IMR-90 (cell line): ENCODE results near the gene ASPG. TPM values are rescaled to one million over a fixed set of nuclear protein-coding genes. Genes with fewer than 3 reads are reported as not detected.
A peak's percentile ranks its signal among the peaks of the same experiment; 100 is the strongest.

Experiments
- ATAC-seq: fragments of 200-7000 bp; cut with Tn5 transposase; 2 replicates; pipeline ENCODE4 v1.9.1; 2020; ENCODE audit warnings: low read depth, mild to moderate bottlenecking, moderate library complexity
- BruUV-seq: library from RNA; stranded (reverse); fragments of 400-500 nt; replicated peaks from 2 replicates; lab custom pipeline; 2021; lab: Mats Ljungman, UMichigan
- CTCF ChIA-PET: fragments of 300-600 bp; formaldehyde crosslinking; extraction: SDS; loops from one replicate; lab custom pipeline; 2021; ENCODE audit warnings: antibody characterized with exemption; lab: Yijun Ruan, JAX
- POLR2A ChIA-PET: fragments of 300-600 bp; sonication (Branson Sonifier 250); formaldehyde crosslinking; loops from one replicate; lab custom pipeline; 2022; ENCODE audit warnings: antibody characterized with exemption; ENCODE audit not compliant: unreplicated experiment; lab: Charles Lee
- DNase-seq: peaks from one replicate; pipeline ENCODE4 v3.0.0; 2013
- H2AFZ ChIP-seq: replicated peaks from 2 replicates; pipeline ENCODE3; 2013; ENCODE audit warnings: low read length, mild to moderate bottlenecking; ENCODE audit not compliant: poor library complexity
- H2AK5ac ChIP-seq: 2 replicates; pipeline ENCODE4 v1.6.1; 2013; ENCODE audit warnings: low read depth, low read length, inconsistent platforms
- H2AK9ac ChIP-seq: replicated peaks from 2 replicates; pipeline ENCODE3; 2013; ENCODE audit warnings: mild to moderate bottlenecking, low read depth, low read length, moderate library complexity; ENCODE audit not compliant: poor library complexity
- H2BK120ac ChIP-seq: 2 replicates; pipeline ENCODE4 v1.6.1; 2013; ENCODE audit warnings: low read depth, low read length, inconsistent platforms
- H2BK15ac ChIP-seq: 3 replicates; pipeline ENCODE4 v1.6.1; 2013; ENCODE audit warnings: low read depth, low read length, inconsistent platforms
- H2BK20ac ChIP-seq: 2 replicates; pipeline ENCODE4 v1.6.1; 2013; ENCODE audit warnings: low read depth, mild to moderate bottlenecking, inconsistent platforms, low read length, moderate library complexity
- H2BK5ac ChIP-seq: 2 replicates; pipeline ENCODE4 v1.6.1; 2013; ENCODE audit warnings: mild to moderate bottlenecking, low read depth, low read length, inconsistent platforms; ENCODE audit not compliant: poor library complexity, severe bottlenecking
- H3K14ac ChIP-seq: replicated peaks from 2 replicates; pipeline ENCODE4 v1.6.1; 2013; ENCODE audit warnings: low read depth, low read length, inconsistent platforms
- H3K18ac ChIP-seq: 2 replicates; pipeline ENCODE4 v1.6.1; 2013; ENCODE audit warnings: low read depth, low read length, control low read depth
- H3K23ac ChIP-seq: 2 replicates; pipeline ENCODE4 v1.6.1; 2013; ENCODE audit warnings: low read depth, low read length, inconsistent platforms
- H3K27ac ChIP-seq: 2 replicates; pipeline ENCODE4 v1.5.1; 2013; ENCODE audit warnings: mild to moderate bottlenecking, control low read depth, low read length; ENCODE audit not compliant: insufficient read depth
- H3K27me3 ChIP-seq: 2 replicates; pipeline ENCODE4 v1.6.1; 2013; ENCODE audit warnings: low read length; ENCODE audit not compliant: control insufficient read depth, insufficient read depth
- H3K36me3 ChIP-seq: 2 replicates; pipeline ENCODE4 v1.6.1; 2013; ENCODE audit warnings: low read length, mixed read lengths; ENCODE audit not compliant: control insufficient read depth, insufficient read depth
- H3K4ac ChIP-seq: 2 replicates; pipeline ENCODE4 v1.6.1; 2013; ENCODE audit warnings: low read depth, low read length, inconsistent platforms
- H3K4me1 ChIP-seq: 2 replicates; pipeline ENCODE4 v1.6.1; 2013; ENCODE audit warnings: low read length, mixed read lengths; ENCODE audit not compliant: control insufficient read depth, insufficient read depth
- H3K4me2 ChIP-seq: 2 replicates; pipeline ENCODE4 v1.6.1; 2013; ENCODE audit warnings: low read depth, mild to moderate bottlenecking, control low read depth, low read length, moderate library complexity
- H3K4me3 ChIP-seq: 2 replicates; pipeline ENCODE4 v1.5.1; 2013; ENCODE audit warnings: low read depth, mild to moderate bottlenecking, control low read depth, low read length, moderate library complexity; ENCODE audit not compliant: insufficient read depth
- H3K56ac ChIP-seq: 2 replicates; pipeline ENCODE4 v1.6.1; 2013; ENCODE audit warnings: low read length, inconsistent platforms; ENCODE audit not compliant: insufficient read depth; ENCODE audit errors: extremely low read depth
- H3K79me1 ChIP-seq, 2 experiments: 2 replicates each; pipeline ENCODE4 v1.6.1; 2013; ENCODE audit warnings: low read length in 2 of 2, inconsistent platforms in 1 of 2, low read depth in 1 of 2
- H3K9ac ChIP-seq: 2 replicates; pipeline ENCODE4 v1.6.1; 2013; ENCODE audit warnings: low read depth, low read length, control low read depth
- H3K9me1 ChIP-seq: 2 replicates; pipeline ENCODE4 v1.6.1; 2013; ENCODE audit warnings: low read length, inconsistent platforms; ENCODE audit not compliant: insufficient read depth
- H3K9me3 ChIP-seq: 2 replicates; pipeline ENCODE4 v1.6.1; 2013; ENCODE audit warnings: low read length; ENCODE audit not compliant: control insufficient read depth, insufficient read depth
- H4K20me1 ChIP-seq: 2 replicates; pipeline ENCODE4 v1.6.1; 2013; ENCODE audit warnings: low read length, inconsistent platforms; ENCODE audit not compliant: insufficient read depth
- H4K5ac ChIP-seq: 2 replicates; pipeline ENCODE4 v1.6.1; 2013; ENCODE audit warnings: mild to moderate bottlenecking, low read depth, low read length, control low read depth
- H4K8ac ChIP-seq, 2 experiments: 2 replicates each; pipeline ENCODE4 v1.6.1; 2013; ENCODE audit warnings: low read depth in 2 of 2, low read length in 2 of 2, control low read depth in 1 of 2, inconsistent platforms in 1 of 2
- H4K91ac ChIP-seq: 2 replicates; pipeline ENCODE4 v1.6.1; 2013; ENCODE audit warnings: low read depth, low read length, inconsistent platforms; ENCODE audit not compliant: insufficient read depth
- BHLHE40 ChIP-seq: fragments of 150-350 bp; IDR thresholded peaks from 2 replicates; pipeline ENCODE4 v1.6.1; 2016; ENCODE audit warnings: mild to moderate bottlenecking, low read depth, low read length
- CEBPB ChIP-seq: IDR thresholded peaks from 2 replicates; pipeline ENCODE4 v1.6.1; 2012; ENCODE audit warnings: low read depth, low read length, improper control_type of control experiment
- CHD1 ChIP-seq: IDR thresholded peaks from 2 replicates; pipeline ENCODE4 v1.6.1; 2012; ENCODE audit warnings: low read depth, low read length, improper control_type of control experiment
- ELK1 ChIP-seq: fragments of 150-350 bp; IDR thresholded peaks from 2 replicates; pipeline ENCODE4 v1.6.1; 2016; ENCODE audit warnings: low read depth, mild to moderate bottlenecking, low read length, moderate library complexity, borderline replicate concordance
- FOS ChIP-seq: fragments of 150-350 bp; IDR thresholded peaks from 2 replicates; pipeline ENCODE4 v1.6.1; 2016; ENCODE audit warnings: low read depth, low read length
- MAFK ChIP-seq: IDR thresholded peaks from 2 replicates; pipeline ENCODE4 v1.6.1; 2012; ENCODE audit warnings: low read depth, low read length, improper control_type of control experiment
- MAZ ChIP-seq: IDR thresholded peaks from 2 replicates; pipeline ENCODE4 v1.6.1; 2012; ENCODE audit warnings: low read depth, mild to moderate bottlenecking, low read length, improper control_type of control experiment, moderate library complexity, borderline replicate concordance
- MXI1 ChIP-seq: IDR thresholded peaks from 2 replicates; pipeline ENCODE4 v1.6.1; 2012; ENCODE audit warnings: low read depth, mild to moderate bottlenecking, low read length, moderate library complexity, borderline replicate concordance
- NFE2L2 ChIP-seq: fragments of 150-350 bp; IDR thresholded peaks from 2 replicates; pipeline ENCODE4 v1.6.1; 2016; ENCODE audit warnings: low read depth, mild to moderate bottlenecking, low read length
- POLR2A ChIP-seq: IDR thresholded peaks from 2 replicates; pipeline ENCODE4 v1.6.1; 2012; ENCODE audit warnings: mild to moderate bottlenecking, low read depth, low read length
- RAD21 ChIP-seq: IDR thresholded peaks from 2 replicates; pipeline ENCODE4 v1.6.1; 2012; ENCODE audit warnings: low read length, improper control_type of control experiment
- RCOR1 ChIP-seq: IDR thresholded peaks from 2 replicates; pipeline ENCODE4 v1.6.1; 2012; ENCODE audit warnings: mild to moderate bottlenecking, low read length, improper control_type of control experiment; ENCODE audit not compliant: insufficient replicate concordance
- RFX5 ChIP-seq: IDR thresholded peaks from 2 replicates; pipeline ENCODE4 v1.8.0; 2012; ENCODE audit warnings: low read depth, mild to moderate bottlenecking, low read length, moderate library complexity
- SMC3 ChIP-seq: fragments of 150-350 bp; IDR thresholded peaks from 2 replicates; pipeline ENCODE4 v1.6.1; 2016; ENCODE audit warnings: low read depth, mild to moderate bottlenecking, antibody characterized with exemption, low read length, moderate library complexity
- WGBS, 2 experiments: methylation state at CpG; one replicate each; pipeline versions ENCODE4 v1.1.5 to v1.1.7; 2013; ENCODE audit warnings: missing lambda C conversion rate in 2 of 2; ENCODE audit not compliant: insufficient read length in 1 of 2; ENCODE audit errors: extremely low coverage in 2 of 2; 5-methylcytosine and 5-hydroxymethylcytosine counted together
- dilution Hi-C: fragments of 300-500 bp; cut with HindIII; formaldehyde crosslinking; loops from one replicate; pipeline ENCODE4 v1.14.3; 2018; ENCODE audit warnings: low sequenced_read_pairs; ENCODE audit not compliant: unreplicated experiment
- in situ Hi-C: fragments of 300-500 bp; cut with MboI; formaldehyde crosslinking; loops from 3 replicates; pipeline ENCODE4 v1.14.3; 2019; ENCODE audit warnings: low sequenced_read_pairs, inconsistent platforms, mixed read lengths
- intact Hi-C: fragments of 100-400 bp; cut with micrococcal nuclease; formaldehyde crosslinking; loops from 2 replicates; pipeline ENCODE4 v1.10.0; 2022
- polyA plus RNA-seq, 3 experiments: library from polyadenylated mRNA; depleted of rRNA; stranded (reverse); fragments of >200 nt; gene quantifications; 2 replicates each; pipeline ENCODE4 v1.2.3, GENCODE V29; 2012; ENCODE audit warnings: low replicate concordance in 1 of 3
- total RNA-seq: library from RNA; depleted of rRNA; stranded (reverse); fragments of >200 nt; gene quantifications from 2 replicates; pipeline ENCODE4 v1.2.3, GENCODE V29; 2012
- TF ChIP-seq, protein P1 (sequence below): fragments of 150-350 bp; IDR thresholded peaks from 2 replicates; pipeline ENCODE4 v1.6.1; 2017; ENCODE audit warnings: mild to moderate bottlenecking, antibody characterized with exemption, low read length, low read depth
- TF ChIP-seq, protein P2 (sequence below): conservative IDR thresholded peaks from 2 replicates; pipeline ENCODE4 v1.5.1; 2012; ENCODE audit warnings: mild to moderate bottlenecking, low read depth, low read length, improper control_type of control experiment

The ASPG gene
- total and polyA plus RNA-seq, 2 of the 4 experiments (the other 2 are of a cell fraction), result not detected

DNA sequence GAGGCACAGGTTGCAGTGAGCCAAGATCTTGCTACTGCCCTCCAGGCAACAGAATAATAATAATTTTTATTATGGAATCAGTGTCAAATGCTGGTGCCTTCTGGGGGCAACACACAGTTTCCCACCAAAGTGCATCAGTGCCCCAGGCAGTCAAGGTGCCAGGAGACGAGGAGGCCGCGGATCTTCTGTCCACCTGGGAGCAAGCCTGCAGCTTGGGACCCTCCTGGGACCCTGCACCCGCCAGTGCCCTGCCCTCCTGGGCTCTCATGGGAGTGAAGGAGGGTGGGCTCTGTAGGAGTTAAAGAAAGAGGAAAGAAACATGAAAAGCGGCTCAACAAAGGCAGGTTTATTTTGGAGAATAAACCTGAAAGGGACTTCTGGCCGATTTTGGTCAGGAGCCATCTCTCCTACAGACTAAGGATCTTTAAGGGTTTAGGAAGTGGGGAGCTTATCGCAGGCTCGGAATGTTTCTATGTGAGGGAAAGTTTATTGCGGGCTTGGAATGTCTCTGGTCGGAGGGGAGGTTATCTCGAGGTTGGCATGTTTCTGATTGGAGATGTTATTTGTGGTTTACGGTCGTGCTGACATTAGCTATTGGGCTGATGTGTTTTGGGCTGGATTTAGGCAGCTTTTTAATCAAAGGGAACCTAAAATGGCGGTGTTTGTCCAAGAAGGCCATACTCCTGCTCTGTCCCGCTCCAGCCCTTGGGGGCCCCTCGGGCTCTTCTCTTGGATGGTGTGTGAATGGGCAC is 1.1 kb upstream of the ASPG start:
- Histone ChIP-seq H3K4me1 (no peaks in the 10 kb centered on the region), H4K20me1 (no peaks in the 10 kb centered on the region), H2BK20ac (no peak overlapping the region), H2BK5ac (no peak overlapping the region), H3K56ac (no peak overlapping the region), H4K91ac (no peak overlapping the region), H3K79me1 (no peaks in the 10 kb centered on the region), H2AFZ (peak overlapping the region; percentile 63), H3K27me3 (peaks cover 4% of the 10 kb centered on the region), H3K18ac (no peak overlapping the region), H3K23ac (no peak overlapping the region), H2AK9ac (peak overlapping the region; percentile 76), H3K9ac (no peak overlapping the region), H3K9me1 (no peaks in the 10 kb centered on the region), H2BK120ac (no peak overlapping the region), H2AK5ac (no peak overlapping the region), H2BK15ac (no peak overlapping the region), H3K4me2 (no peak overlapping the region), H3K14ac (no peak overlapping the region), H4K5ac (no peak overlapping the region), H3K27ac (no peak overlapping the region), H3K4ac (no peak overlapping the region), H3K9me3 (no peaks in the 10 kb centered on the region), H3K4me3 (no peak overlapping the region), H3K36me3 (no peaks in the 10 kb centered on the region), H4K8ac (no peak overlapping the region)
- no TSS peak for BruUV-seq
- dilution Hi-C loops, result no loop called here
- ChIA-PET POLR2A (no interaction called here), CTCF (no interaction called here)
- DNase-seq, result no peak
- intact Hi-C loops, result no loop called here
- ATAC-seq, result no peak
- in situ Hi-C loops, result loop anchor here (25.0 kb wide), 2 partner anchors 478 to 553 kb away; no protein-coding TSS in a partner anchor
- 28% methylated on average over 8 of the region's 16 CpGs; no CpG with 5 or more reads in 1 of the 2 experiments for WGBS, 2 experiments
- no peak for TF ChIP-seq ELK1
- TF ChIP-seq CHD1, result no peak
- TF ChIP-seq POLR2A, result no peak
- TF ChIP-seq NFE2L2, result no peak
- no peak for TF ChIP-seq RCOR1
- TF ChIP-seq SMC3, result no peak
- TF ChIP-seq, protein P1, sequence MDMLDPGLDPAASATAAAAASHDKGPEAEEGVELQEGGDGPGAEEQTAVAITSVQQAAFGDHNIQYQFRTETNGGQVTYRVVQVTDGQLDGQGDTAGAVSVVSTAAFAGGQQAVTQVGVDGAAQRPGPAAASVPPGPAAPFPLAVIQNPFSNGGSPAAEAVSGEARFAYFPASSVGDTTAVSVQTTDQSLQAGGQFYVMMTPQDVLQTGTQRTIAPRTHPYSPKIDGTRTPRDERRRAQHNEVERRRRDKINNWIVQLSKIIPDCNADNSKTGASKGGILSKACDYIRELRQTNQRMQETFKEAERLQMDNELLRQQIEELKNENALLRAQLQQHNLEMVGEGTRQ, result no peak
- no peak for TF ChIP-seq MXI1
- no peak for TF ChIP-seq BHLHE40
- TF ChIP-seq MAZ, result no peak
- TF ChIP-seq FOS, result no peak
- TF ChIP-seq MAFK, result no peak
- no peak for TF ChIP-seq RAD21
- TF ChIP-seq RFX5, result no peak
- TF ChIP-seq, protein P2, sequence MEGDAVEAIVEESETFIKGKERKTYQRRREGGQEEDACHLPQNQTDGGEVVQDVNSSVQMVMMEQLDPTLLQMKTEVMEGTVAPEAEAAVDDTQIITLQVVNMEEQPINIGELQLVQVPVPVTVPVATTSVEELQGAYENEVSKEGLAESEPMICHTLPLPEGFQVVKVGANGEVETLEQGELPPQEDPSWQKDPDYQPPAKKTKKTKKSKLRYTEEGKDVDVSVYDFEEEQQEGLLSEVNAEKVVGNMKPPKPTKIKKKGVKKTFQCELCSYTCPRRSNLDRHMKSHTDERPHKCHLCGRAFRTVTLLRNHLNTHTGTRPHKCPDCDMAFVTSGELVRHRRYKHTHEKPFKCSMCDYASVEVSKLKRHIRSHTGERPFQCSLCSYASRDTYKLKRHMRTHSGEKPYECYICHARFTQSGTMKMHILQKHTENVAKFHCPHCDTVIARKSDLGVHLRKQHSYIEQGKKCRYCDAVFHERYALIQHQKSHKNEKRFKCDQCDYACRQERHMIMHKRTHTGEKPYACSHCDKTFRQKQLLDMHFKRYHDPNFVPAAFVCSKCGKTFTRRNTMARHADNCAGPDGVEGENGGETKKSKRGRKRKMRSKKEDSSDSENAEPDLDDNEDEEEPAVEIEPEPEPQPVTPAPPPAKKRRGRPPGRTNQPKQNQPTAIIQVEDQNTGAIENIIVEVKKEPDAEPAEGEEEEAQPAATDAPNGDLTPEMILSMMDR, result no peak
- no peak for TF ChIP-seq CEBPB
